GM12873 (cell line): ENCODE data around the gene MEIOC.

Experiments
- CTCF ChIP-seq: IDR thresholded peaks from 2 replicates; pipeline ENCODE4 v1.5.1; 2012; ENCODE audit warnings: low read depth, mild to moderate bottlenecking, moderate library complexity, low read length, control low read depth; ENCODE audit not compliant: insufficient read depth; ENCODE audit errors: missing control alignments

The MEIOC gene

DNA sequence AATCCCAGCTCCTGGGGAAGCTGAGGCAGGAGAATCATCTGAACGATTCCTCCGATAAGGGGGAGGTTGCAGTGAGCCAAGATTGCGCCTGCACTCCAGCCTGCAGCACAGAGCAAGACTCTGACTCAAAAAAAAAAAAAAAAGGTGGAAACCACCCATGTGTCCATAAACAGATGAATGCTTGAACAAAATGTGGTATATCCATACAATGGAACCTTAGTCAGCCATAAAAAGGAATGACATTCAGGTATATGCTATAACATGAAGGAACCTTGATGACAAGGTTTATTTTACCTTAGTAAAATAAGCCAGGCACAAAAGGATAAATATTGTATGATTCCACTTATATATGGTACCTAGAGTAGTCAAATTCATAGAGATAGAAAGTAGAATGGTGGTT lies 2.9 kb upstream of the MEIOC start:
- TF ChIP-seq CTCF, result no peak

- no peak for TF ChIP-seq CTCF
These were observed 2.3 kb upstream of the MEIOC start for GRCh38 chr17:44653954-44654353.

- TF ChIP-seq CTCF, result no peak
These were observed 5.6 kb downstream of the MEIOC start for GRCh38 chr17:44661835-44662234.

- TF ChIP-seq CTCF, result no peak
These were observed 6.8 kb downstream of the MEIOC start for GRCh38 chr17:44663095-44663494.

DNA sequence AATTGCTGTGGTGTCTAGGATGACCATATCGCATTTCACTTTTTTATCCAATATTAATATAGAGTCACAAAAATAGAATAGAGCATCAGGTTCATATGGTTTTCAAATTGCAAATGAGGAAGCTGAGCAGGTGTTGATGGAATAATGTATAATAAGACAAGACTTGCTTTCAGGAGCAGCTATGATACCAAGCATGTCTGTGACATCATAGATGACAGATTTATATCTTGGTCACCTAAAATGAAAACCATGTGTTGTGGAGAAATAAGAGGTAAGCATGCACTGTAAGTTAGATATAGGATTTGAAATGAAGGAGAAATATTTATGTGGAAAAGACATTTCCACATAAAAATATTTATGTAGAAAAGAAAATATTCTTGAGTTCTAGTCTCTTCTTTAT lies 8.6 kb downstream of the MEIOC start:
- TF ChIP-seq CTCF, result no peak

DNA sequence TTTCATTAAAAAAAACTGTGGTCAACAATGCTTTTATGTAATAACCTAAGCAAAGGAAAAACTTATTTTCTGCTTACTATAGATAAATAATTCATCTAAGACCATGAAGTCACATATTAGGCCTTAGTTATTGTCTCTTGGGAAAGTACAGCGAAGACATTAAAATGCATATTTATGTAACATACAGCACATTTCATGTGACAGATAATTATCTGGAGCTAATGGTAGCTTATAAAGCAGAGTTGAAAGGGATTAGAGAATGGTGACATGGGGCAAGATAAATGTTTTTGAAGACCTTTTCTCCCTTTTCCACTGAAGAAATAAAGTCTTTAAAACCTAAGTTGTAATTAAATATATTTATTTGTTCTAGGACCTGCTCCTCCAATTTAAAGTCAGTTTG lies 9.7 kb downstream of the MEIOC start:
- no peak for TF ChIP-seq CTCF

DNA sequence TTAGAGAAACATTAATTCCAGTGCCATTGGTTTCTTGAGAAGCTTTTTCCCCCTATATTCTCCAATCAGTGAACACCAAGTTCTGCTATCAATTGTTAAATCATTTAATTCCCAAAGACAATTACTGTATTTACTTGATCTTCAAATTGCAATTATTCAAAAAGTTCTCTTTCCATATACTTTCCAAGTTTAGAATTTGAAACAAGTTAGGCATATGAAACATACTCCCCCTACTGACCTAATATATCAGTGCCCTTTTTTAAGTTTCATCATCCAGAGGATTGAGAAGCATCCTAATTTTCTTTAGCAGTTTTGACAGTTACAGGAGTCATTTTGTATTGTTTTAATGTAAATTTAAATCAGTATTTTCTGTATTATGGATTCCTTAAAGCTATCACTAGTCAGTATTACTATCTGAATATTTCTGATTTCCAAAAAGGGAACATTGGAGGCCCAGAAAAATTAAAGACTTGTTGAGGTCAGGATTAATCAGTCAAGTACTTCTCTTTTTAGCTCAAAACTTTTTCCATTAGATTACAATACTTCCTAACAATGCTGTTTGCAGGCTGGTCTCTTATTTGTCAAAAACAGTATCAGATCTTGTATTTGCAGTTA lies 16.3 kb downstream of the MEIOC start:
- peak; percentile 42 for TF ChIP-seq CTCF
